WTC11 (cell line): Measurements from ENCODE around the gene RPS21.

ENCODE experiments used
- ATF3 ChIP-seq: sonication (generic); formaldehyde crosslinking; conservative IDR thresholded peaks from 2 replicates; pipeline ENCODE4 v1.8.1; 2022; ENCODE audit warnings: mild to moderate bottlenecking, missing genetic modification reagents
- CTCF ChIP-seq: fragments of 200-600 bp; IDR thresholded peaks from 2 replicates; pipeline ENCODE4 v1.8.0; 2022; ENCODE audit warnings: antibody characterized with exemption
- ELF4 ChIP-seq: sonication (generic); formaldehyde crosslinking; IDR thresholded peaks from 2 replicates; pipeline ENCODE4 v1.8.1; 2022; ENCODE audit warnings: low read depth, mild to moderate bottlenecking, moderate library complexity, missing genetic modification reagents
- ESRRA ChIP-seq: sonication (generic); formaldehyde crosslinking; IDR thresholded peaks from 2 replicates; pipeline ENCODE4 v1.8.1; 2022; ENCODE audit warnings: mild to moderate bottlenecking, missing genetic modification reagents, borderline replicate concordance
- FOXP4 ChIP-seq: sonication (generic); formaldehyde crosslinking; IDR thresholded peaks from 2 replicates; pipeline ENCODE4 v1.8.0; 2022; ENCODE audit warnings: mild to moderate bottlenecking, missing genetic modification reagents
- JUN ChIP-seq: sonication (generic); formaldehyde crosslinking; IDR thresholded peaks from 2 replicates; pipeline ENCODE4 v1.8.0; 2023; ENCODE audit warnings: mild to moderate bottlenecking, missing genetic modification reagents
- MAX ChIP-seq: sonication (generic); formaldehyde crosslinking; IDR thresholded peaks from 2 replicates; pipeline ENCODE4 v1.8.0; 2022; ENCODE audit warnings: mild to moderate bottlenecking, missing genetic modification reagents
- NFYB ChIP-seq: sonication (generic); formaldehyde crosslinking; conservative IDR thresholded peaks from 2 replicates; pipeline ENCODE4 v1.8.0; 2022; ENCODE audit warnings: low read depth, missing genetic modification reagents
- NR1H2 ChIP-seq: sonication (generic); formaldehyde crosslinking; IDR thresholded peaks from 2 replicates; pipeline ENCODE4 v1.9.0; 2021; ENCODE audit warnings: mild to moderate bottlenecking, moderate library complexity, missing genetic modification reagents
- NR2C2 ChIP-seq: sonication (generic); formaldehyde crosslinking; IDR thresholded peaks from 2 replicates; pipeline ENCODE4 v1.8.0; 2022; ENCODE audit warnings: mild to moderate bottlenecking, missing genetic modification reagents
- ZNF121 ChIP-seq: sonication (generic); formaldehyde crosslinking; IDR thresholded peaks from 2 replicates; pipeline ENCODE4 v1.8.0; 2023; ENCODE audit warnings: missing genetic modification reagents
- ZNF232 ChIP-seq: sonication (generic); formaldehyde crosslinking; IDR thresholded peaks from 2 replicates; pipeline ENCODE4 v1.8.0; 2022; ENCODE audit warnings: mild to moderate bottlenecking, missing genetic modification reagents
- ZNF512 ChIP-seq: sonication (generic); formaldehyde crosslinking; IDR thresholded peaks from 2 replicates; pipeline ENCODE4 v1.8.1; 2022; ENCODE audit warnings: missing genetic modification reagents, borderline replicate concordance

DNA sequence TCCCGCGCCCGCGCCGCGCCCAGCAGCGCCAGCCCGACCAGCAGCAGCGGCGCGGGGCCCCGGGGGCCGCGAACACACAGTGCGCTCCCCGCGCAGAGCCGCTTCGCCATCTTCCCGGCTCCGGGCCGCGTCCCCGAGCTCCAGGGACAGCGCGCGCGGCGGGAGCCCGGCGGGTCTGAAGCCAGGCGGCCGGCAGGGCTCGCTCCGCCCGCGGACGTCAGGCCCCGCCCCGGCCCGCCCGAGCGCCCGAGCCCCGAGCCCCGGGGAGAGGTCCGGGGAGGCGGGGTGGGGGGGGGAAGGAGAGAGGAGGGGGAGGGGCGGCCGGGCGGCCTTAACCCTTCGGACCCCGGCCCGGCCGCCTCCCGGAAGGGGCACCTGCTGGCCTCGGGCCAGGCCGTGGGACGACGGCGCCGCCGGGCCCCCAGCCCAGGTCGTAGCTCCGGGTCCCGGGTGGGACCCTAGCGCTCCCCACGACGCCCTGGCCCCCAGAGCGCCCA is 19.7 kb upstream of the RPS21 start, which contains the start of gene LAMA5:
- TF ChIP-seq NFYB, result no peak
- no peak for TF ChIP-seq MAX (CRISPR knock-in tag)
- TF ChIP-seq FOXP4, result no peak
- TF ChIP-seq CTCF, result no peak
- no peak for TF ChIP-seq ATF3 (CRISPR knock-in tag)
- no peak for TF ChIP-seq JUN (CRISPR knock-in tag)
- TF ChIP-seq NR2C2, result no peak
- no peak for TF ChIP-seq ESRRA (CRISPR knock-in tag)
- TF ChIP-seq ZNF232, result no peak
- no peak for TF ChIP-seq ZNF512 (CRISPR knock-in tag)
- no peak for TF ChIP-seq ELF4 (CRISPR knock-in tag)
- no peak for TF ChIP-seq ZNF121 (CRISPR knock-in tag)
- TF ChIP-seq NR1H2, result no peak
